ENCODE measurements around the gene AEBP1. TPM values are rescaled to one million over a fixed set of nuclear protein-coding genes. Genes with fewer than 3 reads are reported as not detected.
A peak's percentile ranks its signal among the peaks of the same experiment; 100 is the strongest.

Gene AEBP1
- total and polyA plus RNA-seq, 2 donors (not counting 1 experiment from before 2014, with no cell fraction given) = 44.4 to 133 TPM

DNA sequence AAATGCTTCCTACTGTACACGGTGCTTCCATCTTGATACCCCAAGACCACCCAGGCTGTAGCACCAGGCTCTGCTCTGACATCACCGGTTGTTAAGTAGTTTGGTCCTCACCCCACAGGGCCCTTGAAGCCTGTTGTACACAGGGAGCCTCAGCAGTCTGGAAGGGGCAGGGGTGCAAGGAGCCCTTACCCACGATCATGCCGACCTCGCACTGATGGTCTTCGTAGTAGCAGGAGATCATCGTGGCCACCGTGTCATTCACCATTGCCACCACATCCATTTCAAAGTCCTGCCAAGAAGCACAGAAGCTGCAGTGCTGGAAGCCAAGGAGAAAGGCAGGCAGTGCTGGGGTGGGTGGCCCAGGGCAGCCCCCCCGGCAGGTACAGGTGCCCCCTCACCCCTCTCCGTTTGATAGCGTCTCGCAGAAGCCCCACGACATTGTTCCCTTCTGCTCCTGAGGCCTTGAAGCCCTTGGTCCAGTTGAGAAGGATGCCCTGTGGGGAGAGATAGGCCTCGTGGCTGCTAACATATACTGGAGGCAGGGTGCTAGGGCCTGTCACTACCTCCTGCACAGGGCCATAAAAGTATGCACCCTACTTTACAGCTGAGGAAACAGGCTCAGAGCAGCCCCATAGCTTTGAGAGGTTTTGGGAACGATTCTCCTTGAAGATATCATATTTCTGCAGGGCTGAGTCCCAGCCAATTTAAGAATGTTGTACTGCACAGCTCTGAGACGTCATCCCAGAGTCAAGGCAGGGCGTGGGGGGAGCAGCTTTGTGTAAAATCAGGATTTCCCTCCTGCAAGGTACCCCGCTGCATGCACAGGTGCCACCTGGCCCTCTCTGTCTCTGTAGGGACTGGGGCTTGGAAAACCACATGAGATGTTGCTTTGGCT is 45.7 kb downstream of the AEBP1 start:
- Histone ChIP-seq H3K4me1 (ENCODE audit: control insufficient read depth, extremely low read depth, insufficient read depth, low read length) (no peaks in the 10 kb centered on the region), H3K27me3 (ENCODE audit: control insufficient read depth, insufficient read depth, low read length) (peaks cover 13% of the 10 kb centered on the region), H3K79me2 (ENCODE audit: control insufficient read depth, insufficient read depth, low read length) (no peaks in the 10 kb centered on the region), H3K4me3 (replicated peaks in 1 of 4; ENCODE audit: control extremely low read depth in 1 of 4, insufficient read depth in 1 of 4, low read depth in 3 of 4, low read length in 4 of 4) (no peak overlapping the region), H3K27ac (ENCODE audit: insufficient read depth, low read length) (no peak overlapping the region), H4K20me1 (ENCODE audit: control insufficient read depth, extremely low read depth, insufficient read depth, low read length) (no peaks in the 10 kb centered on the region), H3K36me3 (ENCODE audit: control insufficient read depth, insufficient read depth, low read length) (no peaks in the 10 kb centered on the region), H3K9ac (ENCODE audit: insufficient read depth, low read length) (no peak overlapping the region), H2AFZ (ENCODE audit: low read length) (no peak overlapping the region), H3K4me2 (ENCODE audit: extremely low read depth, insufficient read depth, low read length) (no peak overlapping the region), H3K9me3 (ENCODE audit: control insufficient read depth, insufficient read depth, low read depth, low read length) (no peaks in the 10 kb centered on the region)
- no peak for TF ChIP-seq EZH2 (IDR thresholded peaks at IDR 0.05; ENCODE audit: low read length, missing control alignments)
- TF ChIP-seq, protein P1, sequence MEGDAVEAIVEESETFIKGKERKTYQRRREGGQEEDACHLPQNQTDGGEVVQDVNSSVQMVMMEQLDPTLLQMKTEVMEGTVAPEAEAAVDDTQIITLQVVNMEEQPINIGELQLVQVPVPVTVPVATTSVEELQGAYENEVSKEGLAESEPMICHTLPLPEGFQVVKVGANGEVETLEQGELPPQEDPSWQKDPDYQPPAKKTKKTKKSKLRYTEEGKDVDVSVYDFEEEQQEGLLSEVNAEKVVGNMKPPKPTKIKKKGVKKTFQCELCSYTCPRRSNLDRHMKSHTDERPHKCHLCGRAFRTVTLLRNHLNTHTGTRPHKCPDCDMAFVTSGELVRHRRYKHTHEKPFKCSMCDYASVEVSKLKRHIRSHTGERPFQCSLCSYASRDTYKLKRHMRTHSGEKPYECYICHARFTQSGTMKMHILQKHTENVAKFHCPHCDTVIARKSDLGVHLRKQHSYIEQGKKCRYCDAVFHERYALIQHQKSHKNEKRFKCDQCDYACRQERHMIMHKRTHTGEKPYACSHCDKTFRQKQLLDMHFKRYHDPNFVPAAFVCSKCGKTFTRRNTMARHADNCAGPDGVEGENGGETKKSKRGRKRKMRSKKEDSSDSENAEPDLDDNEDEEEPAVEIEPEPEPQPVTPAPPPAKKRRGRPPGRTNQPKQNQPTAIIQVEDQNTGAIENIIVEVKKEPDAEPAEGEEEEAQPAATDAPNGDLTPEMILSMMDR (conservative IDR thresholded peaks at IDR 0.05 in 1 of 2, IDR thresholded peaks at IDR 0.05 in 1 of 2; ENCODE audit: low read depth in 1 of 2, low read length in 2 of 2) = no peak
- peak in 1 of 2 donors; percentile 49 for DNase-seq (ENCODE audit: low read depth in 2 of 2)

DNA sequence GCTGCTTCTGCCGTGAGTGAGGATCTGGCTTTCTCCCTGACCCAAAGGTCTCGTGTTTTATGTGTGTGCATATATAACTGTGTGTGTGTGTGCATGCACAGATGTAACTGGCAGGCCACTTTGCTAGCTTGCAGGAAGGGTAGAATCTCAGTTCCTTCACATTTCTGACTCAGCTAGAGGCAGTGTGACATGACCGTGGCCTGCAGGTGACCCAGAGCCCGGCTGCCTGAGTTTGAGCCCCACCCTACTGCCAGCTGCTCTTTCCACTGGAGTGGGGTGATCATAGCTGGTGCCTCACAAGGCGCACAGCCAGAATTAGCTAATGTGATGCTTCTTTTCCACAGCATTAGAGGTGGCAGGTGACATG is 46.3 kb downstream of the AEBP1 start:
- Histone ChIP-seq H3K79me2 (ENCODE audit: control insufficient read depth, insufficient read depth, low read length) (no peaks in the 10 kb centered on the region), H2AFZ (ENCODE audit: low read length) (no peak overlapping the region), H3K27ac (ENCODE audit: insufficient read depth, low read length) (no peak overlapping the region), H3K4me2 (ENCODE audit: extremely low read depth, insufficient read depth, low read length) (no peak overlapping the region), H3K27me3 (ENCODE audit: control insufficient read depth, insufficient read depth, low read length) (peaks cover 7% of the 10 kb centered on the region), H3K4me1 (ENCODE audit: control insufficient read depth, extremely low read depth, insufficient read depth, low read length) (no peaks in the 10 kb centered on the region), H3K9me3 (ENCODE audit: control insufficient read depth, insufficient read depth, low read depth, low read length) (no peaks in the 10 kb centered on the region), H3K9ac (ENCODE audit: insufficient read depth, low read length) (no peak overlapping the region), H3K4me3 (replicated peaks in 1 of 4; ENCODE audit: control extremely low read depth in 1 of 4, insufficient read depth in 1 of 4, low read depth in 3 of 4, low read length in 4 of 4) (no peak overlapping the region), H3K36me3 (ENCODE audit: control insufficient read depth, insufficient read depth, low read length) (no peaks in the 10 kb centered on the region), H4K20me1 (ENCODE audit: control insufficient read depth, extremely low read depth, insufficient read depth, low read length) (no peaks in the 10 kb centered on the region)
- TF ChIP-seq EZH2 (IDR thresholded peaks at IDR 0.05; ENCODE audit: low read length, missing control alignments) = no peak
- TF ChIP-seq, protein P1 (conservative IDR thresholded peaks at IDR 0.05 in 1 of 2, IDR thresholded peaks at IDR 0.05 in 1 of 2; ENCODE audit: low read depth in 1 of 2, low read length in 2 of 2) = no peak
- peak in 1 of 2 donors; percentile 27 for DNase-seq (ENCODE audit: low read depth in 2 of 2)

DNA sequence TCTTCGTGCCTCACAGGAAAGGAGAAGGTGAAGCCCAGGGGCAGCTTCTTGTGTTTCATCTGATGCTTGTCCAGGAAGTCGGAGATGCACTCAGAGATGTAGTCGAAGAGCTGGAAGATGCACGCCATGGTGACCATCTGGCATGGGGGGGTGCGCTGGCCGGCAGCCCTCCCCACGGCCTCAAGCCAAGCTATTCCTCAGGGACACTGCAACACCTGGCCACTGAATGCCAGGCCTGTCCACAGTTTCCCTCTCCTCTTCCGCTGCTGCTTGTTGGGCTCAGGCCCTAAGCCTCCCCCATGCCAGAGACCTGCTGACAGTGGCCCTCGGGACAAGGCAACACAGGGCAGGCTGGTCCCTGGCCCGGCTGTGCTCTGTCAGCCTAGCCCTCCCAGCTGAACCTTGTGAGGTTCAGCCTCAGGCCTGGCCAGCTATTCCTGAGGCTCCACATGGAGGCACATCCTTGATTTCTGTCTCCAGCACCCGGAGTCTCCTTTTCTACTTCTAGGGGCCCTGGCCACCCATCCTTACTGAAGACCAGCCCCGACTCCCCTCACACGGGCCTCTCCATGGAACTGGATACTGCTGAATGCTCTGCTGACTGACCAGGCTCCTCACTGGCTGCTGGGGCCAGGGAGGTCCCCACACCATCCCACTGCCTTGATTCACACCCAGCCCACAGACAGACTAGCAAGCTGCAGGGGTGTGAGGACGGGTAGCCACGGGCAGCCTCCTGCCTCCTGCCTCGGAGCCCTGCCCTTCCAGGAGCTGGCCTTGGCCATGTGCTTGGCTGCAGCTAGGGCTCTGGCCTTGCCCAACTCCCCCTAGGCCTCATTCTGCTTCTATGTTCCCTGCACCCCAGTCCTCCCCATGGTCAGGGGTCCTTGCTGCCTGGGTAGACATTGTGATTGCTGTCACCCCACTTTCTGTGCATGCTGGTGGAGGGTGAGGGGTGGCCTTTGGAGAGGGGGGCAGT is 47.1 kb downstream of the AEBP1 start:
- no peak for TF ChIP-seq EZH2 (IDR thresholded peaks at IDR 0.05; ENCODE audit: low read length, missing control alignments)
- TF ChIP-seq, protein P1 (conservative IDR thresholded peaks at IDR 0.05 in 1 of 2, IDR thresholded peaks at IDR 0.05 in 1 of 2; ENCODE audit: low read depth in 1 of 2, low read length in 2 of 2) = no peak
- Histone ChIP-seq H3K4me2 (ENCODE audit: extremely low read depth, insufficient read depth, low read length) (no peak overlapping the region), H3K79me2 (ENCODE audit: control insufficient read depth, insufficient read depth, low read length) (no peaks in the 10 kb centered on the region), H3K27me3 (ENCODE audit: control insufficient read depth, insufficient read depth, low read length) (peaks cover 6% of the 10 kb centered on the region), H4K20me1 (ENCODE audit: control insufficient read depth, extremely low read depth, insufficient read depth, low read length) (no peaks in the 10 kb centered on the region), H3K4me3 (replicated peaks in 1 of 4; ENCODE audit: control extremely low read depth in 1 of 4, insufficient read depth in 1 of 4, low read depth in 3 of 4, low read length in 4 of 4) (no peak overlapping the region), H3K9me3 (ENCODE audit: control insufficient read depth, insufficient read depth, low read depth, low read length) (no peaks in the 10 kb centered on the region), H3K27ac (ENCODE audit: insufficient read depth, low read length) (no peak overlapping the region), H3K9ac (ENCODE audit: insufficient read depth, low read length) (no peak overlapping the region), H3K4me1 (ENCODE audit: control insufficient read depth, extremely low read depth, insufficient read depth, low read length) (no peaks in the 10 kb centered on the region), H3K36me3 (ENCODE audit: control insufficient read depth, insufficient read depth, low read length) (no peaks in the 10 kb centered on the region), H2AFZ (ENCODE audit: low read length) (no peak overlapping the region)
- no peak for DNase-seq (ENCODE audit: low read depth in 2 of 2)

Measured in fibroblast of lung (primary cell).